SU-DHL-6 (cell line): ENCODE data around the gene FRMD4B.

Experiments
- H2AFZ ChIP-seq: fragments of 200-600 bp; sonication (generic); 2 replicates; pipeline ENCODE4 v1.6.1; 2014; ENCODE audit warnings: low read depth, mild to moderate bottlenecking, moderate library complexity, mixed read lengths, antibody characterized with exemption, low read length; ENCODE audit not compliant: severe bottlenecking
- H3F3A ChIP-seq: fragments of 200-600 bp; shearing (Covaris generic); 2 replicates; pipeline ENCODE4 v1.6.0; 2016; ENCODE audit warnings: antibody characterized with exemption, mild to moderate bottlenecking; ENCODE audit not compliant: insufficient read depth
- H3K27ac ChIP-seq: fragments of 200-600 bp; sonication (generic); 2 replicates; pipeline ENCODE4 v1.5.1; 2016; ENCODE audit warnings: low read depth, mild to moderate bottlenecking, low read length, moderate library complexity, mixed read lengths
- H3K27me3 ChIP-seq: fragments of 200-600 bp; sonication (generic), shearing (Covaris generic); 2 replicates; pipeline ENCODE4 v1.6.0; 2014; ENCODE audit warnings: mild to moderate bottlenecking, low read length
- H3K36me3 ChIP-seq: fragments of 200-600 bp; sonication (generic); 2 replicates; pipeline ENCODE4 v1.6.1; 2014; ENCODE audit warnings: mild to moderate bottlenecking, low read length, mixed read lengths
- H3K4me2 ChIP-seq: fragments of 300-600, 200-600 bp; shearing (Covaris generic), sonication (generic); 2 replicates; pipeline ENCODE4 v1.6.0; 2014; ENCODE audit warnings: low read length, low read depth, mild to moderate bottlenecking; ENCODE audit not compliant: poor library complexity, severe bottlenecking
- H3K4me3 ChIP-seq: fragments of 200-600 bp; sonication (generic); 2 replicates; pipeline ENCODE4 v1.5.1; 2014; ENCODE audit warnings: antibody characterized with exemption, low read length, mild to moderate bottlenecking, mixed read lengths; ENCODE audit not compliant: insufficient read depth, poor library complexity, severe bottlenecking
- H3K79me2 ChIP-seq: fragments of 200-600 bp; sonication (generic); 2 replicates; pipeline ENCODE4 v1.6.1; 2014; ENCODE audit warnings: mild to moderate bottlenecking, low read length, moderate library complexity; ENCODE audit not compliant: insufficient read depth
- H3K9ac ChIP-seq: fragments of 200-600 bp; sonication (generic); 2 replicates; pipeline ENCODE4 v1.7.0; 2014; ENCODE audit warnings: mild to moderate bottlenecking, low read length
- H3K9me2 ChIP-seq: fragments of 200-600 bp; sonication (generic); replicated peaks from 2 replicates; pipeline ENCODE4 v1.6.1; 2014; ENCODE audit warnings: low read length; ENCODE audit not compliant: insufficient read depth
- H3K9me3 ChIP-seq: fragments of 200-600 bp; sonication (generic); 2 replicates; pipeline ENCODE4 v1.6.1; 2014; ENCODE audit warnings: low read length, mixed read lengths; ENCODE audit not compliant: insufficient read depth
- H4K20me1 ChIP-seq: fragments of 200-600 bp; sonication (generic); 2 replicates; pipeline ENCODE4 v1.6.1; 2014; ENCODE audit warnings: low read depth, mild to moderate bottlenecking, antibody characterized with exemption, low read length, moderate library complexity, mixed read lengths
- EZH2phosphoT487 ChIP-seq: fragments of 200-600 bp; sonication (generic), shearing (Covaris generic); conservative IDR thresholded peaks from 2 replicates; pipeline ENCODE4 v1.6.1; 2018; ENCODE audit warnings: mild to moderate bottlenecking, antibody characterized with exemption, low read length, moderate library complexity, mixed read lengths
- TF ChIP-seq, protein P1 (sequence below): fragments of 200-600 bp; sonication (generic); IDR thresholded peaks from one replicate; pipeline ENCODE4 v1.5.1; 2017; ENCODE audit warnings: antibody characterized with exemption, mild to moderate bottlenecking, low read length, moderate library complexity; ENCODE audit not compliant: insufficient read depth, poor library complexity, severe bottlenecking

FRMD4B gene

DNA sequence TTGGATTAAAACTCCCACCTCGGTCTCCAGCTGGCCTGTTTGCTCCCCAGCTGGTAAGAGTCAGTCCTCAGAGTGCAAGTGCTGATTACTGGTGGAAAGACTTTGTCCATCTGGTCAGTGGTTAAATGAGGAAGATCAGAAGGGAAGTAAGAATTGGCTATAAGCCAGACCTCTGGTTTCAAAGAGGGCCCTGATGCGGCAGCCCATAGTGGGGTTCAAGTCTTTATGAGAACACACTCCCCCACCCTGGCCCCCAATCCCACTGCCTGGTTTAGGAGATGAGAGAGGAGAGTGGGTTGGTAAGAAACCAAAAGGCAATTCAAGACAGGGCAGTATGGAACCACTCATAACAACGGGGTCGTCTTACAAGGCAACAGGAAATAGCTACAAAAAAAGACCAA, 65.0 kb downstream of the FRMD4B start:
- Histone ChIP-seq H4K20me1 (no peaks in the 10 kb centered on the region), H3K27me3 (no peaks in the 10 kb centered on the region), H3K9ac (no peak overlapping the region), H3K4me3 (no peak overlapping the region), H2AFZ (no peak overlapping the region), H3K9me2 (no peaks in the 10 kb centered on the region), H3K9me3 (no peaks in the 10 kb centered on the region), H3K4me2 (no peak overlapping the region), H3K27ac (no peak overlapping the region), H3K36me3 (no peaks in the 10 kb centered on the region), H3K79me2 (no peaks in the 10 kb centered on the region), H3F3A (no peaks in the 10 kb centered on the region)
- TF ChIP-seq, protein P1, sequence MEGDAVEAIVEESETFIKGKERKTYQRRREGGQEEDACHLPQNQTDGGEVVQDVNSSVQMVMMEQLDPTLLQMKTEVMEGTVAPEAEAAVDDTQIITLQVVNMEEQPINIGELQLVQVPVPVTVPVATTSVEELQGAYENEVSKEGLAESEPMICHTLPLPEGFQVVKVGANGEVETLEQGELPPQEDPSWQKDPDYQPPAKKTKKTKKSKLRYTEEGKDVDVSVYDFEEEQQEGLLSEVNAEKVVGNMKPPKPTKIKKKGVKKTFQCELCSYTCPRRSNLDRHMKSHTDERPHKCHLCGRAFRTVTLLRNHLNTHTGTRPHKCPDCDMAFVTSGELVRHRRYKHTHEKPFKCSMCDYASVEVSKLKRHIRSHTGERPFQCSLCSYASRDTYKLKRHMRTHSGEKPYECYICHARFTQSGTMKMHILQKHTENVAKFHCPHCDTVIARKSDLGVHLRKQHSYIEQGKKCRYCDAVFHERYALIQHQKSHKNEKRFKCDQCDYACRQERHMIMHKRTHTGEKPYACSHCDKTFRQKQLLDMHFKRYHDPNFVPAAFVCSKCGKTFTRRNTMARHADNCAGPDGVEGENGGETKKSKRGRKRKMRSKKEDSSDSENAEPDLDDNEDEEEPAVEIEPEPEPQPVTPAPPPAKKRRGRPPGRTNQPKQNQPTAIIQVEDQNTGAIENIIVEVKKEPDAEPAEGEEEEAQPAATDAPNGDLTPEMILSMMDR: no peak
- no peak for TF ChIP-seq EZH2phosphoT487

DNA sequence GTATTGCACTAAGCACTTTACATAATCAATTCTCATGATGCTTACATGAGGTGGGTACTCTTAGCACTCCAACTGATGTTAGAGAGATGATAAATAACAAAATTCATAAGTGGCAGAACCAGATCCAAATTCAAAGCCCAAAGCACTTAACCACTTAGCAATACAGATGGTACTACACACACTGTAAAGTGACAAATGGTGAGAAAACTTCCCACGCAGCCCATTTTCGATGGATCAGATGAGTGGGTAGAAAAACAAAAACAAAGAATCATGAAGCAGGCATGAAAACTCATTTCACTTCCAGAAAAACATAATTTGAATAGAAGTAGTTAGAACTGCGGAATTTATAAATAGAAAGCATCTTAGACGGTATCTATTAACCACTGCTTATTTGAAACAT, 66.2 kb downstream of the FRMD4B start:
- H3K9ac ChIP-seq: no peak overlapping the region
- no peaks in the 10 kb centered on the region for H3K9me2 ChIP-seq
- no peaks in the 10 kb centered on the region for H3K36me3 ChIP-seq
- H3K9me3 ChIP-seq: no peaks in the 10 kb centered on the region
- H2AFZ ChIP-seq: no peak overlapping the region
- H4K20me1 ChIP-seq: no peaks in the 10 kb centered on the region
- H3K27me3 ChIP-seq: no peaks in the 10 kb centered on the region
- H3F3A ChIP-seq: no peaks in the 10 kb centered on the region
- no peak overlapping the region for H3K27ac ChIP-seq
- H3K79me2 ChIP-seq: no peaks in the 10 kb centered on the region
- TF ChIP-seq, protein P1: no peak
- TF ChIP-seq EZH2phosphoT487: no peak
- H3K4me2 ChIP-seq: no peak overlapping the region
- H3K4me3 ChIP-seq: no peak overlapping the region

DNA sequence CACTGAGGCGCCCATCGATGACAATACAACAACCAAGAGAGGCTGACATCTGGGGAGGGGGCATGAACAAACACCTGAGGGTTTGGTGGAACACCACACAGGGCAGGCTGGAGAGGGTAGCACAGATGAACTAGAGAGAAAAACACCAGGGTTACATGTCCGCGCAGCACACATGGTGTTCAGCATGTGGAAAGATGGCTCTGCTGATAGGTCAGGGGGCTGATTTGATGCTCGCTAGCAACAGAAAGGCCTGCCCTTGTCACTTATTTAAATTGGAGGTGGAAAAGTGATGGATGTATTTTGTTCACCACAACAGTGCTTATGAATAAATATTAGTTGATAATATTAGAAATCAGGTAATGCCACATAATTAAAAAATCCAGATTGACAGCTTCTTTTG, 67.5 kb downstream of the FRMD4B start:
- Histone ChIP-seq H3K4me2 (no peak overlapping the region), H2AFZ (no peak overlapping the region), H3K27me3 (no peaks in the 10 kb centered on the region), H4K20me1 (no peaks in the 10 kb centered on the region), H3K4me3 (no peak overlapping the region), H3K9me2 (no peaks in the 10 kb centered on the region), H3K27ac (no peak overlapping the region), H3K79me2 (no peaks in the 10 kb centered on the region), H3F3A (no peaks in the 10 kb centered on the region), H3K36me3 (no peaks in the 10 kb centered on the region), H3K9me3 (no peaks in the 10 kb centered on the region), H3K9ac (no peak overlapping the region)
- no peak for TF ChIP-seq EZH2phosphoT487
- TF ChIP-seq, protein P1: no peak

DNA sequence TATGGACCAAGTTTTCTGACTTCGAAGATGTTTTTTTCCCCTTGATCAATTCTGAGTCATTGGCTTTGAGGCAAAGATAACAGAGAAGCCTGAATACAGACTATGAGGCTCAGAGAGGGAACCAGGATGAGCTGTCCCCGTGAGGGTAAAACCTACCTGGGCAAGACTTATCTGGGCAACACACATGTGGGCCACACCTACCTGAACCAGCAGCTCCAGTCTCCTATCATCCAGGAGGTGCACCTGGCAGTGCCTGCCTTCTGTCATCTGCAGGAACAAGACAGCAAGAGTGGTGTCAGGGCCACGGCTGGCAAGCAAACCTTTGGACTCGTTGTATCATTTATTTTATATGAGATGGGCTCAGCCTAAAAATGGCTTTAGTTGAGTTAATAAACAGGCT, 72.6 kb downstream of the FRMD4B start:
- Histone ChIP-seq H3K9me2 (no peaks in the 10 kb centered on the region), H3K27me3 (no peaks in the 10 kb centered on the region), H3K4me2 (no peak overlapping the region), H2AFZ (no peak overlapping the region), H3K4me3 (no peak overlapping the region), H3K36me3 (no peaks in the 10 kb centered on the region), H4K20me1 (no peaks in the 10 kb centered on the region), H3K79me2 (no peaks in the 10 kb centered on the region), H3K27ac (no peak overlapping the region), H3K9ac (no peak overlapping the region), H3K9me3 (no peaks in the 10 kb centered on the region; the same call in 1 of the 2 replicates), H3F3A (no peaks in the 10 kb centered on the region)
- TF ChIP-seq, protein P1: no peak
- TF ChIP-seq EZH2phosphoT487: no peak
